ENCODE results near the gene OLFML3. TPM values are rescaled to one million over a fixed set of nuclear protein-coding genes. Genes with fewer than 3 reads are reported as not detected.

The OLFML3 gene
- total RNA-seq = 10 to 100 TPM in 7 of 10 donors, 1 to 10 TPM in 3; 6.1 to 19.7 (median 11.0) TPM
- polyA plus RNA-seq = 10 to 100 TPM; 10.3 to 11.4 TPM
- long read RNA-seq, donor 1, partial matches to known transcripts = 0 of 17 reads
- long read RNA-seq, donor 1, other reads (novel, unspliced or antisense) = 15 of 17 reads
- long read RNA-seq, donor 2, transcript OLFML3-201 (3 exons, 1,780 nt) = major isoform, 5 of 44 reads
- long read RNA-seq, donor 2, partial matches to known transcripts = 0 of 44 reads
- long read RNA-seq, donor 2, other reads (novel, unspliced or antisense) = 39 of 44 reads
- long read RNA-seq, donor 3, partial matches to known transcripts = 1 of 2 reads
- long read RNA-seq, donor 3, other reads (novel, unspliced or antisense) = 0 of 2 reads

- H3K9me3 ChIP-seq = no peaks in the 10 kb centered on the region
- H3K4me3 ChIP-seq = peak within 1 kb of the TSS in 9 of 10 donors; percentile 10 to 48 (median 44)
- peak within 1 kb of the TSS in 9 of 10 donors; percentile 14 to 76 (median 61) for H3K27ac ChIP-seq
- DNase-seq = peak; percentile 70 to 92
- H3K27me3 ChIP-seq = no peaks in the 10 kb centered on the region
- H3K36me3 ChIP-seq = peaks cover 0 to 24% (median 0%) of the 10 kb centered on the region in 9 donors
- 21 to 22% methylated on average over 13 of the region's 13 CpGs for WGBS, 2 donors
- H3K4me1 ChIP-seq = peaks cover 0 to 75% (median 69%) of the 10 kb centered on the region in 9 donors
- ATAC-seq = peak; percentile 66 to 83 (median 74)
- peak; percentile 40 to 87 (median 74) for TF ChIP-seq CTCF (IDR thresholded peaks at IDR 0.05)
- intact Hi-C loops (cut with DNase I) = loop anchor here in 9 of 10 donors (1.0 to 10.0 kb wide), 8 partner anchors 144 to 306 kb away; no protein-coding TSS in a partner anchor
Measured at GRCh38 chr1:113978863-113979702, at the start of gene OLFML3. Gene OLFML3 (plus strand): TSS chr1:113979474. CDS start chr1:113979517, 43 bp downstream.

- Histone ChIP-seq H3K4me3 (peak overlapping the region; percentile 40 to 97 (median 90)), H3K9me3 (no peaks in the 10 kb centered on the region), H3K27me3 (no peaks in the 10 kb centered on the region), H3K36me3 (no peaks in the 10 kb centered on the region), H3K4me1 (peaks cover 2 to 58% (median 46%) of the 10 kb centered on the region in 9 donors), H3K27ac (peak overlapping the region; percentile 80 to 97 (median 94))
- WGBS, 2 donors = 0 to 1% methylated on average over 58 to 61 of the region's 64 CpGs
- DNase-seq = peak in 1 of 2 donors; percentile 17
- intact Hi-C loops (cut with DNase I) = loop anchor here in 7 of 10 donors (1.0 to 10.0 kb wide), 5 partner anchors 17 to 118 kb away; partner anchors contain the start of genes DCLRE1B (in 7 of the 7), AP4B1 (in 1 of the 7) and RSBN1 (in 1 of the 7)
- TF ChIP-seq CTCF (IDR thresholded peaks at IDR 0.05) = peak in 5 of 9 donors; percentile 11 to 39 (median 35)
- peak; percentile 38 to 71 (median 44) for ATAC-seq
Measured at GRCh38 chr1:113929750-113930498, 49.4 kb upstream of the OLFML3 start.

GRCh38 chr1:113930499-113931161 lies 48.6 kb upstream of the OLFML3 start:
- intact Hi-C loops (cut with DNase I) = loop anchor here in 1 of 10 donors (10.0 kb wide), 1 partner anchor 96 kb away; no protein-coding TSS in a partner anchor
- H3K27ac ChIP-seq = peak overlapping the region in 9 of 10 donors; percentile 80 to 97 (median 94)
- peak overlapping the region; percentile 40 to 97 (median 90) for H3K4me3 ChIP-seq
- no peaks in the 10 kb centered on the region for H3K36me3 ChIP-seq
- peaks cover 2 to 62% (median 46%) of the 10 kb centered on the region in 9 donors for H3K4me1 ChIP-seq
- DNase-seq = peak in 1 of 2 donors; percentile 18
- no peaks in the 10 kb centered on the region for H3K9me3 ChIP-seq
- no peak for TF ChIP-seq CTCF (IDR thresholded peaks at IDR 0.05)
- peak in 4 of 8 donors; percentile 5 to 32 (median 15) for ATAC-seq
- WGBS, 2 donors = 2 to 3% methylated on average over 8 of the region's 8 CpGs
- H3K27me3 ChIP-seq = no peaks in the 10 kb centered on the region
